HEK293 (cell line): Measurements from ENCODE around the gene PTTG1.

ENCODE experiments used
- CTCF ChIA-PET: fragments of 350-600 bp; formaldehyde crosslinking; extraction: SDS; loops from one replicate; lab custom pipeline; 2021; ENCODE audit warnings: antibody characterized with exemption; lab: Yijun Ruan, JAX
- POLR2A ChIA-PET: fragments of 300-600 bp; formaldehyde crosslinking; extraction: SDS; loops from one replicate; lab custom pipeline; 2020; ENCODE audit warnings: antibody characterized with exemption, inconsistent platforms; lab: Yijun Ruan, JAX
- H3K27ac ChIP-seq: fragments of 200-500 bp; sonication (Bioruptor generic); 2 replicates; pipeline ENCODE4 v1.5.1; 2014; ENCODE audit warnings: low read depth, low read length, control low read depth, inconsistent platforms; ENCODE audit errors: extremely low read depth
- H3K36me3 ChIP-seq, 2 experiments: fragments of 200-500 bp in 1 of 2; sonication (Bioruptor generic) in 1 of 2; 1 replicate in 1 of 2; 2 replicates in 1 of 2; pipeline ENCODE4 v1.5.1; 2014 to 2017; ENCODE audit warnings: inconsistent platforms in 2 of 2, low read length in 2 of 2; ENCODE audit not compliant: control insufficient read depth in 2 of 2, insufficient read depth in 1 of 2
- H3K4me1 ChIP-seq: fragments of 200-500 bp; sonication (Bioruptor generic); 2 replicates; pipeline ENCODE4 v1.5.1; 2014; ENCODE audit warnings: mild to moderate bottlenecking, low read length, inconsistent platforms; ENCODE audit not compliant: control insufficient read depth, insufficient read depth
- H3K4me3 ChIP-seq: 2 replicates; pipeline ENCODE4 v1.5.1; 2011; ENCODE audit warnings: low read depth, mild to moderate bottlenecking, control low read depth, low read length, moderate library complexity
- H3K9me3 ChIP-seq: fragments of 200-500 bp; sonication (Bioruptor generic); 2 replicates; pipeline ENCODE4 v1.5.1; 2014; ENCODE audit warnings: low read depth, low read length, inconsistent platforms; ENCODE audit not compliant: control insufficient read depth, insufficient read depth
- FEZF1 ChIP-seq: fragments of 450-650 bp; formaldehyde crosslinking; IDR thresholded peaks from 2 replicates; pipeline ENCODE4 v1.5.1; 2016; ENCODE audit warnings: missing biosample characterization, missing genetic modification characterization
- MZF1 ChIP-seq: fragments of 450-650 bp; formaldehyde crosslinking; IDR thresholded peaks from 2 replicates; pipeline ENCODE4 v1.5.1; 2017; ENCODE audit warnings: missing biosample characterization, missing genetic modification characterization, borderline replicate concordance
- OSR2 ChIP-seq: fragments of 450-650 bp; formaldehyde crosslinking; IDR thresholded peaks from 2 replicates; pipeline ENCODE4 v1.5.1; 2016; ENCODE audit warnings: missing biosample characterization, missing genetic modification characterization
- OVOL3 ChIP-seq: fragments of 450-650 bp; formaldehyde crosslinking; IDR thresholded peaks from 2 replicates; pipeline ENCODE4 v1.5.1; 2016; ENCODE audit warnings: missing biosample characterization, missing genetic modification characterization
- REST ChIP-seq: fragments of 450-650 bp; formaldehyde crosslinking; IDR thresholded peaks from 2 replicates; pipeline ENCODE4 v1.5.1; 2016; ENCODE audit warnings: missing biosample characterization, missing genetic modification characterization
- YY1 ChIP-seq: fragments of 450-650 bp; formaldehyde crosslinking; IDR thresholded peaks from 2 replicates; pipeline ENCODE4 v1.5.1; 2018; ENCODE audit warnings: missing biosample characterization, missing genetic modification characterization
- ZBTB1 ChIP-seq: fragments of 450-650 bp; formaldehyde crosslinking; IDR thresholded peaks from 2 replicates; pipeline ENCODE4 v1.5.1; 2016; ENCODE audit warnings: missing biosample characterization, missing genetic modification characterization
- ZBTB21 ChIP-seq: fragments of 450-650 bp; formaldehyde crosslinking; IDR thresholded peaks from 2 replicates; pipeline ENCODE4 v1.5.1; 2017; ENCODE audit warnings: missing biosample characterization, missing genetic modification characterization
- ZBTB49 ChIP-seq: fragments of 450-650 bp; formaldehyde crosslinking; IDR thresholded peaks from 2 replicates; pipeline ENCODE4 v1.5.1; 2016; ENCODE audit warnings: missing biosample characterization, missing genetic modification characterization, low read depth
- ZBTB7A ChIP-seq: fragments of 450-650 bp; formaldehyde crosslinking; IDR thresholded peaks from 2 replicates; pipeline ENCODE4 v1.5.1; 2016; ENCODE audit warnings: low read depth, missing biosample characterization, missing genetic modification characterization
- ZFP41 ChIP-seq: fragments of 450-650 bp; formaldehyde crosslinking; IDR thresholded peaks from 2 replicates; pipeline ENCODE4 v1.5.1; 2016; ENCODE audit warnings: missing biosample characterization, missing genetic modification characterization, borderline replicate concordance
- ZNF184 ChIP-seq: fragments of 450-650 bp; IDR thresholded peaks from 2 replicates; pipeline ENCODE4 v1.5.1; 2018; ENCODE audit warnings: missing biosample characterization, mild to moderate bottlenecking, missing genetic modification characterization
- ZNF394 ChIP-seq: fragments of 450-650 bp; formaldehyde crosslinking; IDR thresholded peaks from 2 replicates; pipeline ENCODE4 v1.5.1; 2016; ENCODE audit warnings: missing biosample characterization, missing genetic modification characterization, mild to moderate bottlenecking, moderate library complexity, borderline replicate concordance
- ZNF518A ChIP-seq: fragments of 450-650 bp; formaldehyde crosslinking; conservative IDR thresholded peaks from 2 replicates; pipeline ENCODE4 v1.5.1; 2016; ENCODE audit warnings: low read depth, missing biosample characterization, missing genetic modification characterization
- ZNF610 ChIP-seq: fragments of 450-650 bp; formaldehyde crosslinking; IDR thresholded peaks from 2 replicates; pipeline ENCODE4 v1.5.1; 2016; ENCODE audit warnings: missing biosample characterization, missing genetic modification characterization, borderline replicate concordance
- ZNF645 ChIP-seq: fragments of 450-650 bp; formaldehyde crosslinking; IDR thresholded peaks from 2 replicates; pipeline ENCODE4; 2016; ENCODE audit warnings: missing biosample characterization, missing genetic modification characterization
- ZNF658 ChIP-seq: fragments of 450-650 bp; formaldehyde crosslinking; IDR thresholded peaks from 2 replicates; pipeline ENCODE4; 2016; ENCODE audit warnings: missing biosample characterization, missing genetic modification characterization
- ZNF660 ChIP-seq: fragments of 450-650 bp; IDR thresholded peaks from 2 replicates; pipeline ENCODE4 v1.5.1; 2018; ENCODE audit warnings: missing biosample characterization, mild to moderate bottlenecking, missing genetic modification characterization
- ZNF837 ChIP-seq: fragments of 450-650 bp; formaldehyde crosslinking; IDR thresholded peaks from 2 replicates; pipeline ENCODE4 v1.5.1; 2016; ENCODE audit warnings: missing biosample characterization, missing genetic modification characterization
- ZSCAN16 ChIP-seq: fragments of 450-650 bp; formaldehyde crosslinking; IDR thresholded peaks from 2 replicates; pipeline ENCODE4 v1.5.1; 2016; ENCODE audit warnings: missing biosample characterization, missing genetic modification characterization

PTTG1 gene

GRCh38 chr5:160450164-160450932 lies 28.7 kb downstream of the PTTG1 start:
- POLR2A ChIA-PET = no interaction called here
- no peak overlapping the region for H3K27ac ChIP-seq
- no peaks in the 10 kb centered on the region for H3K36me3 ChIP-seq
- TF ChIP-seq ZNF518A (tag by site-specific recombination) = no peak
- TF ChIP-seq ZNF184 (tag by site-specific recombination) = no peak
- no peak for TF ChIP-seq ZNF660 (tag by site-specific recombination)
- CTCF ChIA-PET = no interaction called here
- no peak overlapping the region for H3K4me3 ChIP-seq
- no peaks in the 10 kb centered on the region for H3K9me3 ChIP-seq
- no peaks in the 10 kb centered on the region for H3K4me1 ChIP-seq

- H3K36me3 ChIP-seq = no peaks in the 10 kb centered on the region
- no peak for TF ChIP-seq FEZF1 (tag by site-specific recombination)
- TF ChIP-seq ZNF610 (tag by site-specific recombination) = no peak
- no peak for TF ChIP-seq ZNF645 (tag by site-specific recombination)
- no peak for TF ChIP-seq ZBTB1 (tag by site-specific recombination)
- TF ChIP-seq ZBTB7A = no peak
- TF ChIP-seq ZFP41 (tag by site-specific recombination) = no peak
- no peak for TF ChIP-seq MZF1 (tag by site-specific recombination)
- TF ChIP-seq OVOL3 (tag by site-specific recombination) = no peak
- TF ChIP-seq ZBTB49 (tag by site-specific recombination) = no peak
- no peak for TF ChIP-seq ZSCAN16 (tag by site-specific recombination)
- TF ChIP-seq REST (tag by site-specific recombination) = no peak
- TF ChIP-seq ZBTB21 (tag by site-specific recombination) = no peak
- no peak for TF ChIP-seq OSR2 (tag by site-specific recombination)
- no peak for TF ChIP-seq YY1 (tag by site-specific recombination)
- no peak for TF ChIP-seq ZNF394 (tag by site-specific recombination)
- no peak for TF ChIP-seq ZNF837 (tag by site-specific recombination)
- TF ChIP-seq ZNF658 (tag by site-specific recombination) = no peak
- no peak overlapping the region for H3K4me3 ChIP-seq
- no peaks in the 10 kb centered on the region for H3K4me1 ChIP-seq
- ChIA-PET POLR2A (no interaction called here), CTCF (interaction anchor here (3.3 kb wide), 1 partner anchor 12 kb away, joined by 29 read pairs; no protein-coding TSS in a partner anchor)
- no peak overlapping the region for H3K27ac ChIP-seq
- H3K9me3 ChIP-seq = no peaks in the 10 kb centered on the region
These were observed 29.6 kb downstream of the PTTG1 start for GRCh38 chr5:160451281-160451680.
